ENCODE data around the gene IQSEC1. TPM values are rescaled to one million over a fixed set of nuclear protein-coding genes. Genes with fewer than 3 reads are reported as not detected.

Gene IQSEC1
- total RNA-seq, 3 donors from 2014 or later, result 19.8 to 42.2 (median 21.9) TPM

DNA sequence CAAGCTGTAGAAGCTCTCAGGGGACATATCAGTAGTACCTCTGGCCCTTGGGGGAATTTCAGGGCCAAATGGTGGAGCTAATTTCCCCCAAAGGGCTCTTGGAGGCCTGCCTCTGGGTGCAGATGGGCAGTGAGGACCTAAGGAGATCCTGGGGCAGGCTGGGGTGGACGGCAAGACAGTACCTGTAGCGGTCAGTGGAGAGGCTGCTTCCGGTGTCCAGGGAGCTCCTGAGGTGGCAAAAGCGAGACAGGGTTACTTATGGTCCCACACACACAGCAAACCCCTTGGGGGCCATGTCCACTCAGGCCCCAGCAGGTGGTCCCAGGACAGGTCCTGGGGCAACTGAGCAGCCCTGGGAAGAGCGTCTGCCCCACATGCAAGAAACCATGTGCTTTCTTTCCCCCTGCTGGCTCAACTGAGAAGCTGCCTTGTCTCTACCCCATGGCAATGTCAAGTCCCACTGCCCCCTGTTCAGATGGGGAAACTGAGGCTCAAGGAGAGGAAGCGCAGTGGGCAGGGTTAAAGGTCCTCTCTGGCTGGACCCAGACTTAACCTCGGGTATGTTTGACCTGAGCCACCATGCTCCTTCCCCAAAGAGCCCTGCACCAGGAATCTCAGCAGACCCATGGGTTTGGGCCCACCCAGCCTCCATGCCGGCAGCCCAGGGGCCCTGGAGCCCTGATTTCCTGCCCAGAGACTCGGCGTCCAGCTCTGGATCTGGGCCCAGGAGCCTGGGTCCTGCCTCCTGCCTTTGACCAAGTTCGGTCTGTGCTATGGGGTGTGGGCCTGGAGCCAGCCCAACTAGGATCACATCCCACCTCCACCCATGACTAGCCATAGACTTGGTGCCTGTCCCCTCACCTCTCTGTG is 25.7 kb downstream of the IQSEC1 start:
- Histone ChIP-seq H3K9me3 (no peaks in the 10 kb centered on the region), H3K36me3 (ENCODE audit: low read depth) (no peaks in the 10 kb centered on the region), H3K4me3 (no peak overlapping the region), H3K4me1 (ENCODE audit: low read depth) (no peaks in the 10 kb centered on the region)
- ATAC-seq (no peak), DNase-seq (no peak)
- intact Hi-C loops (cut with DNase I, micrococcal nuclease), result no loop called here
- TF ChIP-seq, protein P1, sequence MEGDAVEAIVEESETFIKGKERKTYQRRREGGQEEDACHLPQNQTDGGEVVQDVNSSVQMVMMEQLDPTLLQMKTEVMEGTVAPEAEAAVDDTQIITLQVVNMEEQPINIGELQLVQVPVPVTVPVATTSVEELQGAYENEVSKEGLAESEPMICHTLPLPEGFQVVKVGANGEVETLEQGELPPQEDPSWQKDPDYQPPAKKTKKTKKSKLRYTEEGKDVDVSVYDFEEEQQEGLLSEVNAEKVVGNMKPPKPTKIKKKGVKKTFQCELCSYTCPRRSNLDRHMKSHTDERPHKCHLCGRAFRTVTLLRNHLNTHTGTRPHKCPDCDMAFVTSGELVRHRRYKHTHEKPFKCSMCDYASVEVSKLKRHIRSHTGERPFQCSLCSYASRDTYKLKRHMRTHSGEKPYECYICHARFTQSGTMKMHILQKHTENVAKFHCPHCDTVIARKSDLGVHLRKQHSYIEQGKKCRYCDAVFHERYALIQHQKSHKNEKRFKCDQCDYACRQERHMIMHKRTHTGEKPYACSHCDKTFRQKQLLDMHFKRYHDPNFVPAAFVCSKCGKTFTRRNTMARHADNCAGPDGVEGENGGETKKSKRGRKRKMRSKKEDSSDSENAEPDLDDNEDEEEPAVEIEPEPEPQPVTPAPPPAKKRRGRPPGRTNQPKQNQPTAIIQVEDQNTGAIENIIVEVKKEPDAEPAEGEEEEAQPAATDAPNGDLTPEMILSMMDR (IDR thresholded peaks at IDR 0.05), result no peak

DNA sequence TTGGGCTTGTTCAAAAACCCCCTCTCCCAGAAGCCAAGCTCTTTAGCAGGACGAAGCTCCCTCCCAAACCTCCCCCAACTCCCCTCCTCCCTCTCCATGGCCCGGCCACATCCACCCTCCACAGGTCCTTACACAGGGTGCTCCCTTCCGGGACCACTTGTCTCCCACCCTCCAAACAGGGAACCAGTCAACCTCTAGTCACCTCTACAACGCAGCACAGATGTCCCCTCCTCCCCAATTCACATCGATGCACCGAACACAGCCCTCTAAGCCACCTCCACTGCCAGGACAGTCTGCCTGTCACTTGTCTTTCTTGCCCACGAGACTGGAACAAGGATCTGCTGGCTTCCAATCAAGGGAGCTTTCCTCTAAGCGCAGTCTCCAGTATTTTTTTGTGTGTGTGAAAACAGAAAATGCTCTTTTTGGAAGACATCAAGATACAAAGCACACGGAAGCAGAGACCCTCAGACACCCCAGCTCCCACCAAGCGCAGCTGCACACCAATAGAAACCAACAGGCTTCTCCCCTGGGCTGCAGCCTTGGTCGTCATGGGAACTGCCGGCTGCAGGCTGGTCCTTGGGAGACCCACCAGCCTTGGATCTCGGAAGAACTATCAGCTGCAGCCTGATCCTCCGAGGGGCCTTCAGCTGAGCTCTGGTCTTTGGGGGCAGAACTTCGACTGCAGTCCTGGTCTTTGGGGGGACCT is 26.5 kb downstream of the IQSEC1 start:
- Histone ChIP-seq H3K9me3 (no peaks in the 10 kb centered on the region), H3K4me1 (ENCODE audit: low read depth) (no peaks in the 10 kb centered on the region), H3K36me3 (ENCODE audit: low read depth) (no peaks in the 10 kb centered on the region), H3K4me3 (no peak overlapping the region)
- ATAC-seq (no peak), DNase-seq (no peak)
- intact Hi-C loops (cut with DNase I, micrococcal nuclease), result no loop called here
- TF ChIP-seq, protein P1 (IDR thresholded peaks at IDR 0.05), result no peak

DNA sequence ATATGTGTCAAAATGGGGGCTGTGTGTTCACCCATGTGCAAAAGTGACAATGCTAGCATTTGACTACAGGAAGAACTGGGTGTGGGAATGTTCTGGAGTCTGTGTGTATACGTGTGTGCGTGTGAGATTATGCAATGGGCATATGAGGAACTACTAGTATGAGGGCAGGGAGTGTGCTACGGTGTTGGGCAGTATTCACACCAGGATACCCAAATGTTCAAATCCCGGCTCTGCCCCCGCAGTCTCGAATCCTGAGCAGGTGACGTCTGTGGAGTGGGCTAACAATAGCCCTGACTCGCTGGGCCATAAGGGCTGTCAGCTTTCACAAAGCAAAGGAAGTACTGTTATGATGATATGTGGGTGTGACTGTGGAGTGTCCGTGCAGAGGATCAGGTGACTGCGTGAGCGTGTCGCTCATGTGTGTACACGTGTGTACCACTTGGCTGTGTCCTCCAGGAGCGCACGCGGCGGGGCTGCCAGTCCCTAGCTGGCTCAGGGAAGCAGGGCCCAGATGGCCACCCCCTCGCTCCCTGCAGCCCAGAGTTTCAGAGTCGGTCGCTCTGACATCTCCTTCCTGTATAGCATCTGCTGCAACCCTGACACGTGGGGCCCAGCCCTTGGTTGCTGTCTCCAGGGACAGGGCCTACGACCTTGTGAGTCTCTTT is 27.2 kb downstream of the IQSEC1 start:
- intact Hi-C loops (cut with DNase I, micrococcal nuclease), result no loop called here
- no peaks in the 10 kb centered on the region for H3K4me1 ChIP-seq (ENCODE audit: low read depth)
- DNase-seq, result peak in 2 of 3 donors; percentile 20 to 69
- H3K4me3 ChIP-seq, result no peak overlapping the region
- peak; percentile 67 for ATAC-seq
- TF ChIP-seq, protein P1 (IDR thresholded peaks at IDR 0.05), result no peak
- H3K9me3 ChIP-seq, result no peaks in the 10 kb centered on the region
- no peaks in the 10 kb centered on the region for H3K36me3 ChIP-seq (ENCODE audit: low read depth)

GRCh38 chr3:13045241-13045903 is 27.9 kb downstream of the IQSEC1 start:
- Histone ChIP-seq H3K4me1 (ENCODE audit: low read depth) (no peaks in the 10 kb centered on the region), H3K4me3 (no peak overlapping the region), H3K9me3 (no peaks in the 10 kb centered on the region), H3K36me3 (ENCODE audit: low read depth) (no peaks in the 10 kb centered on the region)
- intact Hi-C loops (cut with DNase I, micrococcal nuclease), result no loop called here
- DNase-seq (no peak), ATAC-seq (no peak)
- TF ChIP-seq, protein P1 (IDR thresholded peaks at IDR 0.05), result no peak

DNA sequence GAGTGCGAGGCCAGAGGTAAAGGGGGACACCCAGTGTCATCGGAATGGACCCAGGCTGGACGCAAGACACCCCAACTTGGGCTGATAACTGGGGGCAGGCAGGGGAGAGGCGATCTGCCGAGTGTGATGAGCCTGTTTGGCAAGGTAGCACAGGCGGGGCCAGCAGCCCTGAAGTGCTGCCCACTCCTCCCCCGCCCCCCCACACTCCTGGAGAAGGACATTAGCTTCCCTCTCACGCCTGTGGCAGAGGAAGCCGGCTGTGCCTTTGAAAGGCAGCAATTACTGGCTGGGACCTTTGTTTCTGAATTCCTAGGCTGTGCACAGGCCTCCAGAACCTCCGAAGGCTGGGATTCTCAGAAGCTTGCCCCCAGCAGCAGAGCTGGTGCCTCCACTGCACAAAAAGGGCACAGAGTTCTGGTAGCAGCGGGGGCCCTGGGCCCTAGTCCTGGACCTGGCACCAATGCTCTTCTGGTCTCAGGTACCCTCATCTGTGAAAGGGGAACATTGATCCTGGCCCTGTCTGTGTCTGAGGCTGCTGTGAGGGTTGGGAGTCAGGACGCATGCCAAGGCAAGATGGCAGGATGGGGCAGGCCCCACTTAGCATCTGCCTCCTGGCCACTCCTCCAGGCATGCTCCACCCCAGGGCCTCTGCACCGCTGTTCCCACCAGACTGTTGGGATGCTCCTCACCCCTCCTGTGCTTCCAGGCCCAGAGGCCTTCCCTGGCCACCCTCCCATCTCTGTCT is 28.6 kb downstream of the IQSEC1 start:
- no peak for ATAC-seq
- TF ChIP-seq, protein P1 (IDR thresholded peaks at IDR 0.05), result no peak
- intact Hi-C loops (cut with DNase I, micrococcal nuclease), result no loop called here
- no peaks in the 10 kb centered on the region for H3K4me1 ChIP-seq (ENCODE audit: low read depth)
- no peaks in the 10 kb centered on the region for H3K9me3 ChIP-seq
- H3K4me3 ChIP-seq, result no peak overlapping the region
- no peaks in the 10 kb centered on the region for H3K36me3 ChIP-seq (ENCODE audit: low read depth)
- no peak for DNase-seq
